GM21526 (cell line): Measurements from ENCODE around the gene CTCFL.

Source experiments
- ATAC-seq: cut with Tn5 transposase; IDR thresholded peaks from one replicate; pipeline ENCODE4 v1.9.1; 2021; ENCODE audit warnings: moderate library complexity; ENCODE audit not compliant: unreplicated experiment, low FRiP score

The CTCFL gene

DNA sequence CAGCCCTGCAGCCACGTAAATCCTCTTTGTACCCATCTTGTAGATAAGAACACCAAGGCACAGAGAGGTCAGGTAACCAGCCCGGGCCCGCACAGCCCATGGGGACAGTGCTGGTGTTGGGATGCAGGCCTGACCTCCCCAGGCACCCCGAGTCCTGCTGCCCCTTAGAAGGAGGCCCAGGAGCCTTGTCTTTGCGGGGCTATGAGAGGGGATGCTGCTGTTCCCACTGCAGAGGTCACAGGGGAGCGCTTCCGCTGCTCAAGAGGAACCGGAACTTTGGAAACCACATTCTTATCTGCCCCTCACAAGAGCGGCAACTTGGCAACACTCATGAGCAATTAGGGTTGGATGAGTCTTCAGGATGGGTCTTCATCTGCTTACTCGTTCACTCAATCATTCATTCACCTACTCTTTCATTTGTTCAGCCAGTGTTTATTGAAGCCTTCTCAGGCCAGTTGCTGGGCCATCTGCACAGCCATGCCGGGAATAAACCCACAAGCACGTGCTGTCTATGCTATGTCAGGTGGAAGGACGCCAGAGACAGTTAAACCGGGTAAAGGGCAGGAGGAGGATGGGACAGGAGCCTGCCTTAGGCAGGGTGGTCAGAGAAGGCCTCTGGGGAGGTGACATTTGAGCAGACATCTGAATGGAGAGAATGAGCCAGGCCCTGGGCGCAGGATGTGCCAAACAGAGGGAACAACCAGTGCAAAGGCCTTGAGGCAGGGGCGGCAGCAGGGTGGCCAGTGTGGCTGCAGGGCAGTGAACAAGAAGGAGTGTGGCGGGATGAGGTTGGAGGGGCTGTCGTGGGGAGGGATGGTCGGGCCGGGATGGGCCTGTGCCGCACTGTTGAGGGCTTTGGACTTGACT lies 72.9 kb downstream of the CTCFL start:
- no peak for ATAC-seq

- no peak for ATAC-seq
Observed at GRCh38 chr20:57451431-57451794, 73.5 kb downstream of the CTCFL start.

DNA sequence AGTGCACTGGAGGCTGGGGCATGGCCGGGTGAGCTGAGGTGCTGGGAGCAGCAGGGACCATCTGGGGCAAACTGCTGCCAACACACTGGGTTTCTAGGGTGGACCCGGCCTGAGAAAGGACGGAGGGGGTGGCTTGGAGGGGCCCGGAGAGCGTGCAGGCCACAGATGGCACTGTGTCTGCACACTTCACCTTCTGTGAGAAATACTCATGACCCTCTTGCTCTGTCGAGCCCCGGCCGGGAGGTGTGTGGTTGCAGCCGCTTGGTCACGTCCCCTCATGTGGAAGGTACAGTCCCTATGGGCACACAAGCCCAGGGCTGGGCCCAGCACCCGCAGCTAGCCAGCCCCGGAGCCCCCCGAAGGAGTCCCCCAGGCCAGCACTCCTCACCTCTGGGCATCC lies 74.0 kb downstream of the CTCFL start:
- no peak for ATAC-seq

DNA sequence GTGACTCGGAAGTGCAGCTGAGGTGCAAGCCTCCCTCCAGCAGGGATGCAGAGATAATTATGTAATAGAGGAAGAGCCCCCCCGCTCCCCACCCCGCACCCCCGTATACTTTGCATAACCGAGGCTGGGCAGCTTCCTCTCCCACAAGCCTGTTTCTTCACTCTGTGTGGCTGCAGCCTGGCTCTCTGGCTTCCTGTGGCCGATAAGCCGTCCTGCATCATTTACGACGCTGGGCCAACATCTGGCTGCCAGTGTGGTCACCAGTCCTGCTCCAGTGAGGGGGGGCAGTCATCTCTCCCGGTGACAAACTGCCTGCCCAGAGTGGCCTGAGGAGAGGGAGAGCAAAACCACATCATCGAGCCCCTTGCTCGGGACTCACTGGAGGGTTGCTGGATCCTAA lies 74.5 kb downstream of the CTCFL start:
- ATAC-seq = peak; percentile 79

GRCh38 chr20:57449398-57450354 lies 75.3 kb downstream of the CTCFL start:
- ATAC-seq = no peak

DNA sequence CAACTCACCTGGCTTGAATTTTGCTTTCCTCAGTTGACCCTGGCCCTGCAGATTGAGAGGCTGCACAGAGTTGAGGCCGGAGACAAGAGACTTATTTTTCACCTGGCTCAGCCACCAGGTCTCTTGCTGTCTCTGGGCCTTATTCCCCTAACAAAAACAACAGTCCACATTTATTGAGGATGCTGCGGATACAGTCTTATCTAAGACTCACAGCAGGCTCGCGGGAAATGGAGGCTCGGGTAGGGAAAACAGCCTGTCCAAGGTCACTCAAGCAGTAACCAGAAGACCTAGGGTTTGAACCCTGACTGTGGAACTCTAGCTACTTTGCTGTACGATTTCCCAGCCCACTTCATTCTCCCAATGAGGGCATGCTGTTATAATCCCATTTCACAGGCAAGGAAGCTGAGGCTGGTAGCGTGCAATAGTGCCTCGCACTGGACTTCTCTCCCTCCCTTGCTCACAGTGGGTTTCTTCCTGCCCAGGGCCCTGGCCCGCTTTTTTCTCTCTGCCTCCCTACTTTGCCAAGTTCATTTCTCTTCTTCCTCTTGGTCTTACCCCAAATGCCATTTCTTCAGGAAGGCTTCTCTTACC lies 76.1 kb downstream of the CTCFL start:
- no peak for ATAC-seq
